ENCODE results near the gene PDE4C.
A peak's percentile ranks its signal among the peaks of the same experiment; 100 is the strongest.

The PDE4C gene

GRCh38 chr19:18229474-18229873 is 3.2 kb upstream of the PDE4C start:
- DNase-seq (ENCODE audit: low read depth): no peak
- TF ChIP-seq CTCF (conservative IDR thresholded peaks at IDR 0.05; ENCODE audit: low read depth, low read length): peak; percentile 60
- no peak overlapping the region for H3K4me3 ChIP-seq (ENCODE audit: low read length)

GRCh38 chr19:18227781-18228271 is 1.6 kb upstream of the PDE4C start:
- H3K4me3 ChIP-seq (ENCODE audit: low read length): no peak overlapping the region
- TF ChIP-seq CTCF (conservative IDR thresholded peaks at IDR 0.05; ENCODE audit: low read depth, low read length): no peak
- no peak for DNase-seq (ENCODE audit: low read depth)

DNA sequence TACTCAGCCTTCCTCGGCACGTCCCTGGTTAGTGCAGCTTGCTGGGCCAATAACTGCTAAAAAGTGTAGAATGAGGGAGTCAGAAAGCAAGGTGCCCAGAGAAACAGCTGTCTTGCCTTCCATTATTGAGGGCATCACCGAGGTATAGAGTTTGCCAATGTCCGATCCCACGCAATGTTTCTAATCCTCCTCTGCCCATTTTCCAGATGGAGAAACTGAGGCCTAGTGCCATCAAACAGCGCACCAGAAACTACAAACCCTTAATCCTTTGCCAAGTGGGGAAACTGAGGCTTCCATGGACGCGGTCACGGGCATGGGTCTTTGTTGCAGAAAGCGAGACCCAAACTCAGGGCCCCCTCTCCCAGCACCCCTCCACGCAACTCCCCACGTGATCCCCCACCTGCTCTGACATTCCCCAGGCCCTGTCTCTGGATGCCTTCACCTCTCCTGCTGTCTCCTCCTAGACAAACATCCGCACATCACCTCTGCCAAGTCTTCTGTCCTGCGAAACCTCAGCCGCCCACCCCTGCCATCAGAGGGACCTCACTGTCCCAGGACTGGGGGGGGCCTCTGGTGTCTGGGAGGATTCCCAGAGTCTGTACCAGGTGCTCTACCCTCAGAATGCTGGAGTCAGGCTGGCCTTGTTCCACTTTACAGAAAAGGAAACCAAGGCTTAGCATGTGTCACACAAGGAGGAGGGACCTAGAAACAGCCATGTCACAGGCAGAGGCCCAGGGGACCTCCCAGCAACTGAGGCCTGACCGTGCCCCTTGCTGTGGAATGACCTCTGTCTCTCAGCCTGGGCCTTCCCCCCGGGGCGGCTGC is 930 bp upstream of the PDE4C start:
- TF ChIP-seq CTCF (conservative IDR thresholded peaks at IDR 0.05; ENCODE audit: low read depth, low read length): no peak
- no peak for DNase-seq (ENCODE audit: low read depth)
- no peak overlapping the region for H3K4me3 ChIP-seq (ENCODE audit: low read length)

DNA sequence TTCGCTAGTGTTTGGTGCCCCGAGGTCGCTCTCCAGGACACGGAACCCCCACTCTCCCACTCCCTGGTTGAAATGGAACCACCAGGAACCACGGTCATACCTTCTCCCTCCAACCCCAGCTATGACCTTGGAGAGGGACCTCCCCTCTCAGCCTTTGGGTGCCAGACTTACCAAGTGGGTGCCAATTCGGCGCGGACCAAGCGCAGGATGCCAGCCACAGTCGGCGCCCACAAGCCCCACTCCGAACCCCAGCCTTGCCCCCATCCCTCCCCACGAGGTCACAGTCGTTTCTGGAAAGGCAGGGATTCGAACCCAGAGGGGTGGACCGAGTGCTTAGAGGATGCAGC is 910 bp downstream of the PDE4C start:
- H3K4me3 ChIP-seq (ENCODE audit: low read length): no peak overlapping the region
- DNase-seq (ENCODE audit: low read depth): no peak

DNA sequence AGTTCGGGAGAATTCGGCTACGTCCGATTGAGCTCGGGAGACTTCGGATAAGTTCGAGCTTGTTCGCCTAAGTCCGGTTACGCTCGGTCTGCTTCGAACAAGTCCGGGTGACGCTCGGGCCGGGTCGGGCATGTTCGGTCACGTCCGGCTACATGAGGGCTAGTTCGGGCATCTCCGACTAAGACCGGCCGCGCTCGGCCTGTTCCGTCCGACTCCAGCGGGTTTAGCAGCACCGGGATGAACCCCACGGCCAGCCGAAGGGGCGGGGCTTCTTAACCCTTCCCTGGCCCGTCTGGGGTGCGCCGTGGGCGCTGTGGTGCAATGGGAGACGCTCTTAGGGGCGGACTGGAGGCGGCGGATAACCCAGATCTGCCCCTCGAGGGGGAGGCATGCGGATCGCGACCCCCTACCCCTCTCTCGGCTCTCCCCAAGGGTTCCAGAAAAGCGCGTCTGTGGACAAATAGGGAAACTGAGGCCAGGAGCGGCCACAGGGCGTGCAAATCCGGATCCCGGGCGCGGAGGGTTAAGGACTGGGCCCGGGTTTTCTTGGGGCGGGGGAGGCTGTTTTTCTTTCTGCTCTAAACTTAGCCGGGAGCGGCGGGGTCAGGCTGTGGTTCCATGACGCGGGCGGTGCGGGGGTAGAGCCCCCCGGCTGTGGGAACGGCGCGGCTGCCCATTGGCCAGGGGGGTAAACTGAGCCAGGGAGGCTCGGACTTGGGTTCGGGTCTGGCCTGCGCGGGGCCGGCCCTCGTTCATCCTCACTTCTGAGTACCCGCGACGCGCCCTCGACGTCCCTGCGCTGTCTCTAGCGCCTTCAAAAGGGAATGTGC is 1.5 kb downstream of the PDE4C start:
- peak; percentile 94 for DNase-seq (ENCODE audit: low read depth)
- peak overlapping the region; percentile 48 for H3K4me3 ChIP-seq (ENCODE audit: low read length)
- TF ChIP-seq CTCF (conservative IDR thresholded peaks at IDR 0.05; ENCODE audit: low read depth, low read length): no peak

More for the DNA sequence above, 910 bp downstream of the PDE4C start:
- no peak for TF ChIP-seq CTCF (conservative IDR thresholded peaks at IDR 0.05; ENCODE audit: low read depth, low read length)

DNA sequence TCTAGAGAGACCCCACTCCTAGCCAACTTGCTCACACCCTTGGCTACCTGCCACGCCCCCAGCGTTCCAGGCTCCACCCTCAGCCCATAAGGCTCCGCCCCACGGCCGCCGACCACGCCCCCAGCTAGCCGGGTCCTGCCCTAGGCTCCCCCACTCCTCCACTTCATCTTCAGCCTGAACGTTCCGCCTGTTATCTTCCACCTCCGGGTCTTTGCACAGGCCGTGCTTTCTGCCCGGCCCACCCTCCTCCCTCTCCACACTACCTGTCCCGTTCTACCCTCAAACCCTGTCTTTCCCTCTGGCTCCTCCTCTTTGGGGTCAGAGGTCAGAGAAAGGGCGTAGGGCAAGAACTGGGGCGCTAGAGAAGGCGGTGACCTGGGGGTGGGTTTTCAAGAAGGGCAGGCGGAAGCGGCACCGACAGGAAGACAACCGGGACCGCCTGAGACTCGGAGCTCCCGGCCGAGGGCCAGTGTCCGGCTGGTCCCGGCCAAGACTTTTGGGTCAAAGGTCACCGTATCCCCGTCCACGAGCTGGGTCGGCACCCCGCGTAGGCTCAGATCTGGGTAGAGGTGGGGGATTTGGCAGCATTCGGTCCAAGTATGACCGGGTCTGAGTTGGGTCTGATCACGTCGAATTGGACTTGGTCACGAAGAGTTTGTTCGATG is 2.2 kb downstream of the PDE4C start:
- peak overlapping the region; percentile 48 for H3K4me3 ChIP-seq (ENCODE audit: low read length)
- no peak for TF ChIP-seq CTCF (conservative IDR thresholded peaks at IDR 0.05; ENCODE audit: low read depth, low read length)
- no peak for DNase-seq (ENCODE audit: low read depth)

All from retinal pigment epithelial cell (primary cell).